T-helper 2 cell treated with Interferon-gamma antibody and Interleukin-4, amounts not matched to agents 100 ng/mL and 5 ng/mL, for 36 hours (primary cell): Measurements from ENCODE around the gene PRDM2. TPM values are rescaled to one million over a fixed set of nuclear protein-coding genes. Genes with fewer than 3 reads are reported as not detected.

Experiments
- intact Hi-C: fragments of 100-400 bp; cut with micrococcal nuclease; formaldehyde crosslinking; loops from one replicate; pipeline ENCODE4 v1.15.1; 2023
- total RNA-seq: library from RNA; stranded (reverse); gene quantifications from 2 replicates; pipeline ENCODE4 v1.2.3, GENCODE V29; 2022

Gene PRDM2
- total RNA-seq, 1 donor from 2014 or later = 54.0 TPM

- intact Hi-C loops = no loop called here
Measured at GRCh38 chr1:13763222-13763621, 63.2 kb downstream of the PRDM2 start.

- intact Hi-C loops = no loop called here
Measured at GRCh38 chr1:13763991-13764390, 64.0 kb downstream of the PRDM2 start.

GRCh38 chr1:13764588-13765332 lies 64.8 kb downstream of the PRDM2 start:
- intact Hi-C loops = no loop called here

- intact Hi-C loops = no loop called here
Measured at GRCh38 chr1:13766592-13767564, 66.9 kb downstream of the PRDM2 start.

- intact Hi-C loops = no loop called here
Measured at GRCh38 chr1:13769212-13769611, 69.2 kb downstream of the PRDM2 start.

- intact Hi-C loops = no loop called here
Measured at GRCh38 chr1:13769830-13770229, 69.8 kb downstream of the PRDM2 start.

GRCh38 chr1:13770743-13771142 lies 70.8 kb downstream of the PRDM2 start:
- intact Hi-C loops = no loop called here

- intact Hi-C loops = no loop called here
Measured at GRCh38 chr1:13771745-13772144, 71.8 kb downstream of the PRDM2 start.

- intact Hi-C loops = no loop called here
Measured at GRCh38 chr1:13772271-13772670, 72.3 kb downstream of the PRDM2 start.

GRCh38 chr1:13774121-13774520 lies 74.1 kb downstream of the PRDM2 start:
- intact Hi-C loops = no loop called here

GRCh38 chr1:13775459-13775858 lies 75.5 kb downstream of the PRDM2 start:
- intact Hi-C loops = no loop called here

- intact Hi-C loops = no loop called here
Measured at GRCh38 chr1:13775916-13776315, 75.9 kb downstream of the PRDM2 start.

GRCh38 chr1:13778431-13778830 lies 78.4 kb downstream of the PRDM2 start:
- intact Hi-C loops = no loop called here

GRCh38 chr1:13779930-13780329 lies 79.9 kb downstream of the PRDM2 start:
- intact Hi-C loops = no loop called here

GRCh38 chr1:13780780-13781179 lies 80.8 kb downstream of the PRDM2 start:
- intact Hi-C loops = no loop called here

- intact Hi-C loops = no loop called here
Measured at GRCh38 chr1:13781228-13781627, 81.2 kb downstream of the PRDM2 start.

GRCh38 chr1:13781907-13782633 lies 82.1 kb downstream of the PRDM2 start:
- intact Hi-C loops = no loop called here

- intact Hi-C loops = no loop called here
Measured at GRCh38 chr1:13782634-13783360, 82.8 kb downstream of the PRDM2 start.

- intact Hi-C loops = no loop called here
Measured at GRCh38 chr1:13783551-13783950, 83.6 kb downstream of the PRDM2 start.

- intact Hi-C loops = no loop called here
Measured at GRCh38 chr1:13784971-13785370, 85.0 kb downstream of the PRDM2 start.

GRCh38 chr1:13786541-13786940 lies 86.6 kb downstream of the PRDM2 start:
- intact Hi-C loops = no loop called here
